Neural progenitor cell (in vitro differentiated cells): Measurements from ENCODE around the gene APAF1.

Experiments used
- EZH2phosphoT487 ChIP-seq: fragments of 200-600 bp; sonication (generic); IDR thresholded peaks from 2 replicates; pipeline ENCODE4 v1.6.1; 2017; ENCODE audit warnings: antibody characterized with exemption
- TF ChIP-seq, protein P1 (sequence below): fragments of 200-600 bp; sonication (generic); IDR thresholded peaks from 2 replicates; pipeline ENCODE4 v1.5.1; 2017; ENCODE audit warnings: antibody characterized with exemption, mild to moderate bottlenecking

DNA sequence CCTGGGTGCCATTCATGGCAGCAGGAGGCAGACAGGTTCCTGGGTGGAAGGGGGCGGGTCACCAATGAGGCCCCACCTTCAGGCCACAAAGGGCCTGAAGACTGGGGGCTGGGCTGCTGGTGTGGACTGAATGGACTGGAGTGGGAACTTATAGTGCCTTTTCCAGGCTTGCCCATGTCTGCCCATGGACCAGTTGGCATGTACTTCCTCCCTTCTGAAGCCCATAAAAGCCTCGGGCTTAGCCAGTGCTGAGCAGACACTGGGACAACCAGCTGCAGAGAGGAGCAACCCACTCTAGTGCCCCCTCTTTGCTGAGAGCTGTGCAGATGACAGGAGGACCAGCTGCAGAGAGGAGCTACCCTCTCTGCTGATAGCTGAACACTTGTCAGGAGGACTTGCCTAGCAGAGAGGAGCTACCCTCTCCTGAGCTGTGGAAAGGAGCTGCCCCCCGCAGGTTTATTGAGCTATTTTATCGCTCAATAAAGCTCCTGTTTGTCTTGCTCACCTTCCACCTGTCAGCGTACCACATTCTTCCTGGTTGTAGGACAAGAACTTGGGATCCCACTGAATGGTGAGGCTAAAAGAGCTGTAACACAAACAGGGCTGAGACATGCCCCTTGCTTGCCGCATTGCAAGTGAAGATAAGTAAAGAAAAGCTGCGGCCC lies 34.0 kb downstream of the APAF1 start:
- TF ChIP-seq, protein P1, sequence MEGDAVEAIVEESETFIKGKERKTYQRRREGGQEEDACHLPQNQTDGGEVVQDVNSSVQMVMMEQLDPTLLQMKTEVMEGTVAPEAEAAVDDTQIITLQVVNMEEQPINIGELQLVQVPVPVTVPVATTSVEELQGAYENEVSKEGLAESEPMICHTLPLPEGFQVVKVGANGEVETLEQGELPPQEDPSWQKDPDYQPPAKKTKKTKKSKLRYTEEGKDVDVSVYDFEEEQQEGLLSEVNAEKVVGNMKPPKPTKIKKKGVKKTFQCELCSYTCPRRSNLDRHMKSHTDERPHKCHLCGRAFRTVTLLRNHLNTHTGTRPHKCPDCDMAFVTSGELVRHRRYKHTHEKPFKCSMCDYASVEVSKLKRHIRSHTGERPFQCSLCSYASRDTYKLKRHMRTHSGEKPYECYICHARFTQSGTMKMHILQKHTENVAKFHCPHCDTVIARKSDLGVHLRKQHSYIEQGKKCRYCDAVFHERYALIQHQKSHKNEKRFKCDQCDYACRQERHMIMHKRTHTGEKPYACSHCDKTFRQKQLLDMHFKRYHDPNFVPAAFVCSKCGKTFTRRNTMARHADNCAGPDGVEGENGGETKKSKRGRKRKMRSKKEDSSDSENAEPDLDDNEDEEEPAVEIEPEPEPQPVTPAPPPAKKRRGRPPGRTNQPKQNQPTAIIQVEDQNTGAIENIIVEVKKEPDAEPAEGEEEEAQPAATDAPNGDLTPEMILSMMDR: no peak
- TF ChIP-seq EZH2phosphoT487: no peak
